Nephron progenitor cell (in vitro differentiated cells): ENCODE results near the gene CREB1.

Source experiments
- DNase-seq: peaks from one replicate; pipeline ENCODE4 v3.0.0; 2021
- H3K27ac Mint-ChIP-seq: 2 replicates; pipeline ENCODE4 v1.8.0; 2021; ENCODE audit warnings: mild to moderate bottlenecking, moderate library complexity, mixed read lengths
- H3K27me3 Mint-ChIP-seq: 2 replicates; pipeline ENCODE4 v1.8.0; 2021; ENCODE audit warnings: mild to moderate bottlenecking, low read depth, mixed read lengths; ENCODE audit not compliant: poor library complexity
- H3K36me3 Mint-ChIP-seq: 2 replicates; pipeline ENCODE4 v1.8.0; 2021; ENCODE audit warnings: low read depth, mixed read lengths
- H3K4me1 Mint-ChIP-seq: 2 replicates; pipeline ENCODE4 v1.8.0; 2021; ENCODE audit warnings: mixed read lengths
- H3K4me3 Mint-ChIP-seq: 2 replicates; pipeline ENCODE4 v1.8.0; 2021; ENCODE audit warnings: mild to moderate bottlenecking, moderate library complexity, mixed read lengths
- H3K9me3 Mint-ChIP-seq: 2 replicates; pipeline ENCODE4 v1.8.0; 2021; ENCODE audit warnings: mild to moderate bottlenecking, moderate library complexity, mixed read lengths
- TF ChIP-seq, protein P1 (sequence below): fragments of 200-600 bp; sonication (generic); IDR thresholded peaks from 2 replicates; pipeline ENCODE4 v1.5.0; 2021; ENCODE audit warnings: antibody characterized with exemption

The CREB1 gene

DNA sequence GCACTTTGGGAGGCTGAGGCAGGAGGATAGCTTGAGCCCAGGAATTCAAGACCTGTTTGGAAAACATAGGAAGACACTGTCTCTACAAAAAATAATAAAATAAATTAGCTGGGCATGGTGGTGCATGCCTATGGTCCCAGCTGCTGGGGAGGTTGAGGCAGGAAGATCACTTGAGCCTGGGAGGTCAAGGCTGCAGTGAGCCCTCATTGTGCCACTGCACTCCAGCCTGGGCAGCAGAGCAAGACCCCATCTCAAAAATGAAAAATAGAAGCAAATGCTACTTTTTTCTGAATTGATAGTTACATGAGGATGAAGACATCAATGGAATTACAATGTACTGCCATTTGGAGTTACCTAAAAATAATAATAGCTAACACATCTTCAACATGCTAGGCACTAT is 63.5 kb downstream of the CREB1 start:
- no peaks in the 10 kb centered on the region for H3K27me3 Mint-ChIP-seq
- no peak for DNase-seq
- H3K4me1 Mint-ChIP-seq: no peaks in the 10 kb centered on the region
- H3K9me3 Mint-ChIP-seq: peaks cover 55% of the 10 kb centered on the region
- H3K36me3 Mint-ChIP-seq: peaks cover 92% of the 10 kb centered on the region
- H3K4me3 Mint-ChIP-seq: no peak overlapping the region
- TF ChIP-seq, protein P1, sequence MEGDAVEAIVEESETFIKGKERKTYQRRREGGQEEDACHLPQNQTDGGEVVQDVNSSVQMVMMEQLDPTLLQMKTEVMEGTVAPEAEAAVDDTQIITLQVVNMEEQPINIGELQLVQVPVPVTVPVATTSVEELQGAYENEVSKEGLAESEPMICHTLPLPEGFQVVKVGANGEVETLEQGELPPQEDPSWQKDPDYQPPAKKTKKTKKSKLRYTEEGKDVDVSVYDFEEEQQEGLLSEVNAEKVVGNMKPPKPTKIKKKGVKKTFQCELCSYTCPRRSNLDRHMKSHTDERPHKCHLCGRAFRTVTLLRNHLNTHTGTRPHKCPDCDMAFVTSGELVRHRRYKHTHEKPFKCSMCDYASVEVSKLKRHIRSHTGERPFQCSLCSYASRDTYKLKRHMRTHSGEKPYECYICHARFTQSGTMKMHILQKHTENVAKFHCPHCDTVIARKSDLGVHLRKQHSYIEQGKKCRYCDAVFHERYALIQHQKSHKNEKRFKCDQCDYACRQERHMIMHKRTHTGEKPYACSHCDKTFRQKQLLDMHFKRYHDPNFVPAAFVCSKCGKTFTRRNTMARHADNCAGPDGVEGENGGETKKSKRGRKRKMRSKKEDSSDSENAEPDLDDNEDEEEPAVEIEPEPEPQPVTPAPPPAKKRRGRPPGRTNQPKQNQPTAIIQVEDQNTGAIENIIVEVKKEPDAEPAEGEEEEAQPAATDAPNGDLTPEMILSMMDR: no peak
- H3K27ac Mint-ChIP-seq: no peak overlapping the region

DNA sequence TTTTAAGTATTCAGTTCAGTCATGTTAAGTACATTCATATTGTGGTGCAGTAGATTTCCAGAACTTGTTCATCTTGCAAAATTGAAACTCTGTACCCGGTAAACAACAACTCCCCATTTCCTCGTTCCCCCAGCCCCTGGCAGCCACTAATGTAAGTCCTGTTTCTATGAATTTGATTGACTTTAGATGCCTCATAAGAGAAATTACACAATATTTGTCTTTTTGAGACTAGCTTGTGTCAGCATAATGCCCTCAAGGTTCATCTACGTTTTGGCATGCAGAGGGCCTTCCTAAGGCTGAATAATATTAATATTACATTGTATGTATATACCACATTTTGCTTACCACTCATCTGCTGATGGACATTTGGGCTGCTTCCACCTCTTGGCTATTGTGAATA is 64.5 kb downstream of the CREB1 start:
- Mint-ChIP-seq H3K27ac (no peak overlapping the region), H3K4me3 (no peak overlapping the region), H3K36me3 (peaks cover 85% of the 10 kb centered on the region), H3K4me1 (no peaks in the 10 kb centered on the region), H3K27me3 (no peaks in the 10 kb centered on the region), H3K9me3 (peaks cover 45% of the 10 kb centered on the region)
- DNase-seq: no peak
- TF ChIP-seq, protein P1: no peak

DNA sequence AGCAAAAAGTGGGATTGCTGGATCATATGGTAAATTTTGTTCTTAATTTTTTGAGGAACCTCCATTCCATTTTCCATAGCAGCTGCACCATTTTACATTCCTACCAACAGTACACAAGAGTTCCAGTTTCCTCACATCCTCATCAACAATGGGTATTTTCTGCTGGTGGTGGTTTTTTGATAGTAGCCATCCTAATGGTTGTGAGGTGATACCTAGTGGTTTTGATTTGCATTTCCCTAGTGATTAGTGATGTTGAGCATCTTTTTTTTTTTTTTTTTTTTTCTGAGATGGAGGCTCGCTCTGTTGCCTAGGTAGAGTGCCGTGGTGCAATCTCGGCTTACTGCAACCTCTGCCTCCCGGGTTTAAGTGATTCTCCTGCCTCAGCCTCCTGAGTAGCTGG is 65.0 kb downstream of the CREB1 start:
- H3K4me1 Mint-ChIP-seq: no peaks in the 10 kb centered on the region
- H3K27me3 Mint-ChIP-seq: no peaks in the 10 kb centered on the region
- H3K9me3 Mint-ChIP-seq: peaks cover 40% of the 10 kb centered on the region
- H3K4me3 Mint-ChIP-seq: no peak overlapping the region
- peaks cover 85% of the 10 kb centered on the region for H3K36me3 Mint-ChIP-seq
- TF ChIP-seq, protein P1: no peak
- H3K27ac Mint-ChIP-seq: no peak overlapping the region
- DNase-seq: no peak

DNA sequence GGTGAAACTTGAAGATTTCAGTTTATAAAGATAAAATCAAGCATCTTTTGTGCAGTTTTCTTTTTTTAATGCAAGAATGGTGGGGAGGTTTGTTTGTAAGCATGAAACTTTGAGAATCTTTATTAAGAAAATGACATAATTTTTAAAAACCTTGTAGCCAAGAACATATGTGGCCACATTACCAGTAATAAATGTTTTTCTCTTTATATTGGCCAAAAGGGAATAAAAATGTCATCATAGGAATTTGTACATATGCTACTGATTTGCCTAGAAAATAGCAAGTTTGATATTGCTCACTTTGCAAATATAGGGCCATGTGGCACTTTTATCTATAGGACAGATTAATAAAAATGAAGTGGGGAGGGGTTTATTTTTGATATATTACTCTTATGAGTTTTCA is 69.9 kb downstream of the CREB1 start:
- peaks cover 54% of the 10 kb centered on the region for H3K36me3 Mint-ChIP-seq
- TF ChIP-seq, protein P1: no peak
- no peaks in the 10 kb centered on the region for H3K27me3 Mint-ChIP-seq
- H3K4me3 Mint-ChIP-seq: no peak overlapping the region
- H3K9me3 Mint-ChIP-seq: peaks cover under 1% of the 10 kb centered on the region
- H3K4me1 Mint-ChIP-seq: no peaks in the 10 kb centered on the region
- no peak overlapping the region for H3K27ac Mint-ChIP-seq
- no peak for DNase-seq

DNA sequence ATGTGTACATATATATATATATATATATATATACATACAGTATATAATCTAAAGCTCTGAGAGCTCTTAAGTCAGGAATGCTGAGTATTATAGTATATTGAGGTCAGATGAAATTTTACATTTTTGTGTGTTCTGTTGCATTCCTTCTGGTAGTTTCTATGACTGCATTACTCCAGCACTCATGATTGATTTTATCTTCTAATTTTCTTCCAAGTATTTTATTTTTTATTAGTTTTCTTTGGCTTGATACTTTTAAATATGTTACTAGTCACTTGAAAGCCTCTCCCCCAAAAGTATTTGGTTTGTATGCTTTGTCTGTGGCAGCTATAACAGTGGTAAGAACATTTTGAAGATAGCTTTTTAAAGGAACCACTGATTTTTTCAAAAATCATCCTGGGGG is 70.5 kb downstream of the CREB1 start:
- TF ChIP-seq, protein P1: no peak
- H3K36me3 Mint-ChIP-seq: peaks cover 54% of the 10 kb centered on the region
- H3K9me3 Mint-ChIP-seq: no peaks in the 10 kb centered on the region
- H3K27ac Mint-ChIP-seq: no peak overlapping the region
- no peak for DNase-seq
- no peaks in the 10 kb centered on the region for H3K27me3 Mint-ChIP-seq
- H3K4me3 Mint-ChIP-seq: no peak overlapping the region
- no peaks in the 10 kb centered on the region for H3K4me1 Mint-ChIP-seq

DNA sequence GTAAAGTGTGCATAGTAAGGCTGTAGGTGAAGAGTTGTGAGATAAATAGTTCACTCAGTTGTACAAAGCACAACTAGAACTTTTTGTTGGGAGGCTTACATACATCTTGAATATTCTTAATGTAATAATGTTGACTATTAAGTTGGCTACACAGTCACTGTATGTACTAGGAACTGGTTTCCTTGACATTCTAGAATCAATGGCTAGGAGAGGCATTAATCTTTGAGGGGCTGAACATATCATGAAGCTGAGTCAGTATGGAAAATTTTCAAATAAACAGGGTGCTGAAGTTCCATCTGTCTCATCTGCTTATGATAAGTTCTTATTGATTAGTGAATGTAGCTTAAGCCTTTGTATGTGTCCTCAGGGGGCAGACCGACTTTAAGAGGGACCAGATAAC is 72.0 kb downstream of the CREB1 start:
- Mint-ChIP-seq H3K9me3 (no peaks in the 10 kb centered on the region), H3K27me3 (no peaks in the 10 kb centered on the region), H3K4me1 (no peaks in the 10 kb centered on the region), H3K36me3 (peaks cover 51% of the 10 kb centered on the region), H3K4me3 (no peak overlapping the region), H3K27ac (peak overlapping the region; percentile 57)
- TF ChIP-seq, protein P1: no peak
- DNase-seq: no peak
